ENCODE measurements around the gene CDKN1C. TPM values are rescaled to one million over a fixed set of nuclear protein-coding genes. Genes with fewer than 3 reads are reported as not detected.

CDKN1C gene
- total RNA-seq, 1 donor from 2014 or later = 268 TPM

GRCh38 chr11:2838091-2838490, 47.5 kb downstream of the CDKN1C start:
- no peak for TF ChIP-seq CTCF (IDR thresholded peaks at IDR 0.05; ENCODE audit: unreplicated experiment)
- no peaks in the 10 kb centered on the region for H3K36me3 Mint-ChIP-seq (ENCODE audit: insufficient read depth)
- H3K4me1 Mint-ChIP-seq (ENCODE audit: low read depth) = peaks cover 39% of the 10 kb centered on the region
- H3K9me3 Mint-ChIP-seq (ENCODE audit: low read depth) = no peaks in the 10 kb centered on the region
- H3K4me3 Mint-ChIP-seq (ENCODE audit: low read depth) = no peak overlapping the region
- peak overlapping the region; percentile 14 for H3K27ac Mint-ChIP-seq
- peaks cover 24% of the 10 kb centered on the region for H3K27me3 Mint-ChIP-seq
- DNase-seq (ENCODE audit: low spot score, unreplicated experiment) = no peak

GRCh38 chr11:2837651-2838050, 47.9 kb downstream of the CDKN1C start:
- no peak overlapping the region for H3K4me3 Mint-ChIP-seq (ENCODE audit: low read depth)
- H3K4me1 Mint-ChIP-seq (ENCODE audit: low read depth) = peaks cover 39% of the 10 kb centered on the region
- peaks cover 24% of the 10 kb centered on the region for H3K27me3 Mint-ChIP-seq

GRCh38 chr11:2837096-2837601, 48.4 kb downstream of the CDKN1C start:
- Mint-ChIP-seq H3K27ac (no peak overlapping the region), H3K36me3 (ENCODE audit: insufficient read depth) (no peaks in the 10 kb centered on the region), H3K4me3 (ENCODE audit: low read depth) (no peak overlapping the region), H3K27me3 (peaks cover 24% of the 10 kb centered on the region), H3K9me3 (ENCODE audit: low read depth) (no peaks in the 10 kb centered on the region), H3K4me1 (ENCODE audit: low read depth) (peaks cover 39% of the 10 kb centered on the region)
- DNase-seq (ENCODE audit: low spot score, unreplicated experiment) = peak; percentile 64
- TF ChIP-seq CTCF (IDR thresholded peaks at IDR 0.05; ENCODE audit: unreplicated experiment) = peak; percentile 55

More at GRCh38 chr11:2837651-2838050, 47.9 kb downstream of the CDKN1C start:
- Mint-ChIP-seq H3K36me3 (ENCODE audit: insufficient read depth) (no peaks in the 10 kb centered on the region), H3K9me3 (ENCODE audit: low read depth) (no peaks in the 10 kb centered on the region), H3K27ac (peak overlapping the region; percentile 14)
- no peak for DNase-seq (ENCODE audit: low spot score, unreplicated experiment)
- TF ChIP-seq CTCF (IDR thresholded peaks at IDR 0.05; ENCODE audit: unreplicated experiment) = no peak

GRCh38 chr11:2836315-2837095, 49.1 kb downstream of the CDKN1C start:
- Mint-ChIP-seq H3K9me3 (ENCODE audit: low read depth) (no peaks in the 10 kb centered on the region), H3K27me3 (peaks cover 24% of the 10 kb centered on the region), H3K4me3 (ENCODE audit: low read depth) (no peak overlapping the region), H3K36me3 (ENCODE audit: insufficient read depth) (no peaks in the 10 kb centered on the region), H3K27ac (no peak overlapping the region), H3K4me1 (ENCODE audit: low read depth) (peaks cover 39% of the 10 kb centered on the region)
- no peak for DNase-seq (ENCODE audit: low spot score, unreplicated experiment)
- TF ChIP-seq CTCF (IDR thresholded peaks at IDR 0.05; ENCODE audit: unreplicated experiment) = no peak

GRCh38 chr11:2835751-2836150, 49.8 kb downstream of the CDKN1C start:
- H3K27ac Mint-ChIP-seq = no peak overlapping the region
- H3K4me1 Mint-ChIP-seq (ENCODE audit: low read depth) = peaks cover 35% of the 10 kb centered on the region
- no peak for DNase-seq (ENCODE audit: low spot score, unreplicated experiment)
- no peak for TF ChIP-seq CTCF (IDR thresholded peaks at IDR 0.05; ENCODE audit: unreplicated experiment)
- no peak overlapping the region for H3K4me3 Mint-ChIP-seq (ENCODE audit: low read depth)
- no peaks in the 10 kb centered on the region for H3K9me3 Mint-ChIP-seq (ENCODE audit: low read depth)
- no peaks in the 10 kb centered on the region for H3K36me3 Mint-ChIP-seq (ENCODE audit: insufficient read depth)
- peaks cover 20% of the 10 kb centered on the region for H3K27me3 Mint-ChIP-seq

All from progenitor cell of endocrine pancreas (in vitro differentiated cells).